Measurements from ENCODE around the gene TMEM248.
"Not testable (repeated sequence)": the region's sequence is repeated elsewhere in the genome, so short reads cannot be mapped to it uniquely, and the experiment has no call there.

TMEM248 gene, protein sequence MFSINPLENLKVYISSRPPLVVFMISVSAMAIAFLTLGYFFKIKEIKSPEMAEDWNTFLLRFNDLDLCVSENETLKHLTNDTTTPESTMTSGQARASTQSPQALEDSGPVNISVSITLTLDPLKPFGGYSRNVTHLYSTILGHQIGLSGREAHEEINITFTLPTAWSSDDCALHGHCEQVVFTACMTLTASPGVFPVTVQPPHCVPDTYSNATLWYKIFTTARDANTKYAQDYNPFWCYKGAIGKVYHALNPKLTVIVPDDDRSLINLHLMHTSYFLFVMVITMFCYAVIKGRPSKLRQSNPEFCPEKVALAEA

DNA sequence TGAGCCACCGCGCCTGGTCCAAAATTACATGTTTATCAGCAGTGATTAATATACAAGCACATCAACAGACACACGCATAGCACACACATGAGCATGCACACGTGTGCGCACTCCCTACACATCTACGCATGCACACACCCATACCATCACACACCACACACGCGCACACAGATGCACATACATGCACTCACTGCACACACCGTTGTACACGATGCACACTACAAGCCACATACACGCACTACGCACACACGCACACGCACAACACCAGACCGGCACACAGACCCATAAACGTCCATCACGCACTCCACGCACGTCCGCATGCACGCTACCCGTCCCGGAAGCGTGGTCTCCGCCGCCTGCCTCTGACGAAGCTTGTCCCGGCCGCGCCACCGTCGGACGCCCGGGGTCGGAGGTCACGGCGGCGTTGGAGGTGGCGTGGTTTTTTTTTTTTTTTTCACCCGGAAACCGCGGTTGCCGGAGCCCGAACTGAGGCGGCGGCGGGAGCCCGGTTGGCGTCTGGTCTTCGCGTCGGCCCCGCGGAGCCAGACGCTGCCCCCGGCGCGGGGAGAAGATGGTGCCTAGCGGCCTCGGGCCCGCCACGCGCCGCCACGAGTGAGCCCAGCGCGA is at the start of gene TMEM248:
Gene TMEM248, plus strand, starts transcription at position 457 of the 627 bp plus-strand sequence. CDS start 20,641 bp downstream, outside the sequence.
- peak; percentile 77 to 78 for DNase-seq (ENCODE audit: low read depth in 2 of 2)

DNA sequence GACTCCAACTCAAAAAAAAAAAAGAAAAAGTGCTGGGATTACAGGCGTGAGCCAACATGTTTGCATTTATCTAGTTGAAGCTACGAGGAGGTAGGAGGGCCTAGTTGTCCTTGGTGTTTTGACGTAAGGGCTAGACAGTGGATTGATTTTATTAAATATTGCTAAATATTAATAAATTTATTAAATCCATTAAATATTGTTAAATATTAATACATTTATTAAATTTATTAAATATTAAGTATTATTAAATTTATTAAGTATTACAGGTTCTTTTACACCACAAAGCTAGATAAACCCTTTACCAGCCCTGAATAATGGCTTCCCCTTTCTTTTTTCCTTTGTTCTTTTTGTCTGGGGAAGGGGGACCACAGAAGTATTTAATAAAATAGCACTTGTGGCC is 47.5 kb upstream of the TMEM248 start:
- DNase-seq (ENCODE audit: low read depth in 2 of 2) = no peak

DNA sequence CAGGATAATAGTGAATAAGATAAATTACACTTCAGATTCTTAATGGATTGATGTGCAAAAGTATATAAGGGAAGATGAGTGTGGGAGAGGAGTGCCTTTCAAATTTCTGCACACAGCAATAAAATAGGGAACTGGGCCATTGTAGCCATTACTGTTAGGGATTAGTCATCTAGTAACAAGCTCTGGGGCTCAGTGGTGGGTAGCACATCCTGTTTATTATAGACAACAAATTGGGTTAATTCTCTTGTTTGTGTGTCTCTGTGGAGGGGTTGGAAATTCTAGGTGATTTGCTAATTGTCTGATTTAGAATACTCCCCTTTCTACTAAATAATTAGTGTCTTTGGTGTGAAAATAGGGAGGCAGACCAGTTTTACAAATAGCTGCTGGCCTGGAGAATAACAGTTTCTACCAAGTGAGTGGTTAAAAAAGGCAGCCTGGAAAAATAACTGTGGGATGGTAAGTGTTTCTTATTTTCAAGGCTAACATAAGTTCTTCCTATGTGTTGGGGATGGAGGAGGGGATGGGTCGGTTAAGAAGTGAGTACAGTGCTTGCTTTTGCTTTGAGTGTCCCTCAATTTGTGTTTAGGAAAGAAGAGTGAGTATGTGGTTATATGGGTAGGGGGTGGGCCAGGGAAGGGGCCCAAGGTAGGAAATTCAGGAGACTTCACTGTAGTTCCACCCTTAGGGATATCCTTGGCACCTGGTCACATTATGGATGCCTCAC is 43.3 kb upstream of the TMEM248 start:
- DNase-seq (ENCODE audit: low read depth in 2 of 2) = no peak

DNA sequence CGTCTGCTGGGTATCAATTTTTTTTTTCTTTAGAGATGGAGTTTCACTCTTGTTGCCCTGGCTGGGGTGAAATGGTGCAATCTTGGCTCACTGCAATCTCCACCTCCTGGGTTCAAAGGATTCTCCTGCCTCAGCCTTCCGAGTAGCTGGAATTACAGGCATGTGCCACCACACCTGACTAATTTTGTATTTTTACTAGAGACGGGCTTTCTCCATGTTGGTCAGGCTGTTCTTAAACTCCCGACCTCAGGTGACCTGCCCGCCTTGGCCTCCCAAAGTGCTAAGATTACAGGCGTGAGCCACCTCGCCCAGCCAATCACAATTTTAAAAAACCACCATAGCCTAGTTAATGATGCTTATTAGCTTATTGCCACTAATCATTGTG is 42.7 kb upstream of the TMEM248 start:
- not testable (repeated sequence) for DNase-seq (ENCODE audit: low read depth in 2 of 2)

DNA sequence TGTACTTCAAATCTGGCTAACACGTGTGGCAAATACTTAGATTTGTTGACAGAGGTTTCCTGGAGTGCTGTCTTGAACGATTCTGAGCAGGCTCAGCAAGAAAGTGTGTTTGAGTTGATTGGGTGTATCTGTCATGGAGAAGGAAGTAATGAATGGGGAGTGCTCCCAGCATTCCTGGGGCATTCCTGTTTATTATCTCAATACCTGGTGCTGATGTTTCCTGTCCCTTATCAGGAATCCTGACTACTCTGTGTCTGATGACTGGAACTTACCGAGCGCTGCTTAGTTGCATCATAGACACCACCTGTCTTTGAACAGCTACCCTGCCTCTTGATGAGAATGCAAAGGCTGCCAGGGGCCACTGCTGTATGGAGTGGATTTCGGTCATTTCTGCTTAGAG is 41.0 kb upstream of the TMEM248 start:
- no peak for DNase-seq (ENCODE audit: low read depth in 2 of 2)

DNA sequence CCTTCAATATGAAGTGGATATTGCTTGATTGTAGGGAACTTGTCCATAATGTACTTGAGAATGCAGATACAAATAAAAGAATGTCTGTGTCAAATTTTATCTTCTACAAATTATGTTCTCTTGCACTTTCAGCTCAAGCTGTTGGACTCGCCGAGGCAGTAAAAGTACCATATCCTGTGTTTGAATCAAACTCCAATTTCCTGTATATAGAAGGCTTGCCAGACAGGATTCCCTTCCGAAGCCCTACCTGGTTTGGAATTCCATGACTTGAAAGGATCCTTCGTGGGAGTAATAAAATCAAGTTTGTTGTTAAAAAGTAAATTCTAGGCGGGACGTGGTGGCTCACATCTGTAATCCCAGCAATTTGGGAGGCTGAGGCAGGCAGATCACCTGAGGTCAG is 40.4 kb upstream of the TMEM248 start:
- not testable (repeated sequence) for DNase-seq (ENCODE audit: low read depth in 2 of 2)

DNA sequence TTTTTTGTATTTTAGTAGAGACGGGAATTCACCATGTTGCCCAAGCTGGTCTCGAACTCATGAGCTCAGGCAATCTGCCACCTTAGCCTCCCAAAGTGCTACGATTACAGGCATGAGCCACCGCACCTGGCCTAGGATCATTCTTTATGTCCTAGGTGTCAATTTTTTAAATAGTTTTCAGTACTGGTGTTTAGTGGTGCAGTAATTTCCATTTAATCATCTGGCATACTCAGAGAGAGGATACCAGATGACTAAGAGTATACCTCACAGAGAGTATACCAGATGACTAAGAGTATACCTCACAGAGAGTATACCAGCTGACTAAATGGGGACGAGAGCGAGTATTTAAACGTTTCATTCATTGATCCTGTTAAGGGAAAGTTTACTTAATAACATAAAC is 37.3 kb upstream of the TMEM248 start:
- no peak for DNase-seq (ENCODE audit: low read depth in 2 of 2)

DNA sequence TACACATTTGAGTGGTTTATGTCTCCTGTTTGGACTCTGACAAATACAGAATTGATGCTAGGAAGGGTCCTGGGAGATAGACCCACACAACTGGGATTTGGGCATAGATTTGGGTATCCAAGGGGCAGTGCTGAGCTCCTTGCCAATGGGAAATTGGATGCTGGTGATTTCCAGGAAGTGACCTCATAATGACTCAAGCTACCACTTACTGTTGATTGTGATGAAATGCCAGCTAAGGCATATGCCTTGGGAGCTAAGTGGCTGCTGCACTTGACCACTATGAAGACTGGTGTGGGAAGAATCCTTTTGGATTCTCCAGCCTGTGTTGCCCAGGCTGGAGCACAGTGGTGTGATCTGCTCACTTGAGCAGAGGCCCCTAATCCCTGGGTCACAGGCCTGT is 36.5 kb upstream of the TMEM248 start:
- DNase-seq (ENCODE audit: low read depth in 2 of 2) = not testable (repeated sequence)

DNA sequence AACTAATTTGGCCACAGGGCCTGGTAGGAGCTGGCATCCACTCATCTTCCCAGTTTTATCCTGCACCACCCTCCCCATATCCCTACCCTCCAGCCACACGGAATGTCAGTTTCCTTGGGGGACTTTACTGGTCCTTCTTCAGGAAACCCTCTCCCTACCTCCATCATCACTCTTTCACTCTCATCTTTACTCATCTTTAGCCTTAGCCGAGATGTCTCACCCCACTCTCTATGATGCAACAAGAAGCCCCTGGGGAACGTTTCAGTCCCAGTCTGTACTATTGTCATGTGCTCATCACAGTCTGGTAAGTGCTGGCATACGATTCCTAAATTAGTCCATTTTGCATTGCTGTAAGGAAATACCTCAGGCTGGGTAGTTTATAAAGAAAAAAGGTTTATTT is 34.9 kb upstream of the TMEM248 start:
- no peak for DNase-seq (ENCODE audit: low read depth in 2 of 2)

DNA sequence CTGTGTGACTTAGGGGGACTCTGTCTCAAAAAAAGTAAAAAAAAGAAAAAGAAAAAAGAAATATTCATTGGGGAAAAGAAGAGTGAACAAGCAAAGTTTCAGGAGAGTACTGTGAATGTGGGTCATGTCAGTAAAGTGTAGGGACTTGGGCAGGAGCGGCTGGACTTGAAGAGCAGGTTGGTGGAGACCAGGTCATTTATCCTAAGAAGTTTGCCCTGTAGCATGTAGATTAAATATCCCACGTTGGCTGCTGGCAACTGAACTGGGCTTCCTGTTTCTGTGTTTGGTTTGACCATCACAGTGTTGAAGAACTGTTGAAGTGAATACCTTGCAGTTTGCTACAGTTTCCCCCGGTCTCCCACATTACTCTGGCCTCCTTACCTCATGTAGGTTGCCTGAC is 32.8 kb upstream of the TMEM248 start:
- not testable (repeated sequence) for DNase-seq (ENCODE audit: low read depth in 2 of 2)

DNA sequence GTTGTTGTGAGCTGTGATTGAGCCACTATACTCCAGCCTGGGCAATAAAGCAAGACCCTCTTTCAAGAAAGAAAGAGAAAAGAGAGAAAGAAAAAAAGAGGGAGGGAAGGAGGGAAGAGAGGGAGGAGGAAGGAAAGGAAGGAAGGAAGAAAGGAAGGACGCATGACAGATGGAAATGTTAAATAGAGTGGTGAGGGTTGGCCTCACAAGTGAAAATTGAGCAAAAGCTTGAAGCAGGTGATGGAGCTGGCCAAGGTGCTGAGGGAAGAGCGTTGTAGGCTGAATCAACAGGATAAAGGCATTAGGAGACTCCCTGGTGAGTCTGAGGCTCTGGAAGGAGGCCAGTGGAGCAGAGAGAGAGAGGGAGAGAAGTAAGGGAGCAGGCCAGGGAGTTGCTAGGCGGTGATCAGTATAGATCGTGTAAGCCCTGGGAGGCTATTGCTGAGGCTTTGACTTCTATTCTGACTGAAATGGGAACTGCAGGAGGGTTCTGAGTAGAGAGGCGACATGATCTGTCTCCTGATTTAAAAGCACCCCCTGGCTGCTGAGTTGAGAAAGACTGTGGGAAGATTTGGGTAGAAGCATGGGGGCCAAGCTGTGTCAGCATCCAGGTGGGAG is 26.5 kb upstream of the TMEM248 start:
- no peak for DNase-seq (ENCODE audit: low read depth in 2 of 2)

DNA sequence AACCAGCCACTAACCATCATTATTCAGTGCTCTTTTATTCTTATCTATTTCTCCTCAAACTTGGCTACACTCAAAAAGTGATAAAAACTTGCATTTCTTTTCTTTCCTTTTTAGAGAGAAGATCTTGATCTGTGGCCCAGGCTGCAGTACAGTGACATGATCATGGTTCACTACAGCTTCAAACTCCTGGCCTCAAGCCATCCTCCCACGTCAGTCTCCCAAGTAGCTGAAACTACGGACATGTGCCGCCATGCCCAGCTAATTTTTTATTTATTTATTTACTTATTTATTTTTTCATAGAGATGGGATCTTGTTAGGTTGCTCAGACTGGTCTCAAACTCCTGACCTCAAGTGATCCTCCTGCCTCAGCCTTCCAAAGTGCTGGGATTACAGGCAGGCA is 24.6 kb upstream of the TMEM248 start:
- DNase-seq (ENCODE audit: low read depth in 2 of 2) = no peak

DNA sequence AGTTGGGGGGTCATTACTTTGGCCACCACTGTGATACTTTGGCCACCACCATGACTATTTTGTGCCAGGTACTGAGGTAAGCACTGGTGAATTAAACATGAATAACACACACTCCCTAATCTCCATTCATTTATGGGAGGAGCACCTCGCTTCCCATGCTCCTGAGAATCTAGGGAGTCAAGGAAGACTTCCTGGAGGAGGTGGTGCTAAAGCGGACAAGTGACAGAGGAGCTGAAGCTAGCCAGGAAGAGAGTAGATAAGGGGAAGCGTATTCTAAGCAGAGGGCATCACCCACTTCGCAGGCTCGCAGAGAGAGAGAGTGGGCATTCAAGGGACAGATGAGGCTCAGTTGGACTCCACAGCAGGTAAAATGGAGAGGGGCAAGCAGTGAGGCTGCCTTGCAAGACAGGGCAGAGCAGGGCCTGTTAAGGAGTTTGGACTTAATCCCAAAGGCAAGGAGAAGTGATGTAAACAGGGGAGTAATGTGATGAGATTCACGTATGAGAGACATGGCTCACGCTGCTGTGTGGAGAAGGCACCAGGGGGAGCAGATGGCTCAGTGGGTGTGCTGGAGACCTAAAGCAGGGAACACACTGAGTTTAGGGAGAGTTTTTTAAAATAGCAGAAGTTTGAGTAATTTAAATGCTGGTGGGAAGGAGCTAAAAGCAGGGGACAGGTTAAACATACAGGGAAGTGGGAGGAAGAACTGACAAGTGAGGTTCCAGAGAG is 21.3 kb upstream of the TMEM248 start:
- no peak for DNase-seq (ENCODE audit: low read depth in 2 of 2)

DNA sequence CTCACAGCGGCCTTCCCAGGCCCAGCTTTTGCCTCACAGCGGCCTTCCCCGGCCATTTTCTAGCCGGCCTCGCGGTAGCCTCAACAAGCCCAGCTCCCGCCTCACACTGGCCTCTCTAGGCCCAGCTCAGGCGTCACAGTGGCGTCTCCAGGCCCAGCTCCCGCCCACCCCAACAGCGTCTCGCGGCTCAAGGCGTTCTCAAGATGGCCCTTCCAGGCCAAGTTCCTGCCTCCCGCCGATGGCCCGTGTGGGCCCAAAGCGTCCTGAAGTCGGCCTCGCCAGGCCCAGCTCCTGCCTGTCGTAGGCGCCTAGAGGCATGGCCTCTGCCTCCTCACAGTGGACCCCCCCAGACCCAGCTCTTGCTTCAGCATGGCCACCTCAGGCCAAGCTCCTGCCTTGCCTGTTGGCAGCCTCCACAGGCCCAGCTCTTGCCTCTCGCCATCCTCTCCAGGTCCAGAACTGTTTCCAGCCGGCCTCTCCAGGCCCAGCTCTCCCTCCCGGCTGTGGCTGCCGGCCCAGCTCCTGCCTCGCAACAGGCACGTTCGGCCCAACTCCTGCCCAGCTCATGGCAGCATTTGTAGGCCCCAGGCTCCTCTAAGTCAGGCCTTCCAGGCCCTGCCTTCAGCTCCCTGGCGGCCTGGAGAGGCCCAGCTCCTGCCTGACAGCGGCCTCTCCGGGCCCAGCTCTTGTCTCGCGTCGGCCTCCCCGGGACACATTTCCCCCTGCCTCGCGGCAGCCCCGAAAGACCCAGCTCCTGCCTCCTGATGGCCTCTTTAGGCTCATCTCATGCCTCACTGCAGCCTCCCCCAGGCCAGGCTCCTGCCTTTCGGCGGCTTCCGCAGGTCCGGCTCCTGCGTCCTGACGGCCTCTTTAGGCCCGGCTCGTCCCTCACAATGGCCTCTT is 18.8 kb upstream of the TMEM248 start:
- DNase-seq (ENCODE audit: low read depth in 2 of 2) = no peak

DNA sequence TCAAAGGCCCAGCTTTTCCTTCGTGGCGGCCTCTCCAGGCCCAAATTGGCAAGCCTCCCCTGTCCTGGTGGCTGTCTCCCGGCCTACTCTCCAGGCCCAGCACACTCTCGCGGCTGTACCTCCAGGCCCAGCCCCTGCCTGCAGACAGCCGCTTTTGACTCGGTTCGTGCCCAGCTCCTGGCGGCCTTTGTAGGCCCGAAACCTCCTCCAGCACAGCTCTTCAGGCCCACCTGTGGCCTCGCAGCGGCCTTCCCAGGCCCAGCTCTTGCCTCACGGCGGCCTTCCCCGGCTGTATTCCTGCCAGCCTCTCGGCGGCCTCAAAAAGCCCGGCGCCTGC is 18.2 kb upstream of the TMEM248 start:
- no peak for DNase-seq (ENCODE audit: low read depth in 2 of 2)

DNA sequence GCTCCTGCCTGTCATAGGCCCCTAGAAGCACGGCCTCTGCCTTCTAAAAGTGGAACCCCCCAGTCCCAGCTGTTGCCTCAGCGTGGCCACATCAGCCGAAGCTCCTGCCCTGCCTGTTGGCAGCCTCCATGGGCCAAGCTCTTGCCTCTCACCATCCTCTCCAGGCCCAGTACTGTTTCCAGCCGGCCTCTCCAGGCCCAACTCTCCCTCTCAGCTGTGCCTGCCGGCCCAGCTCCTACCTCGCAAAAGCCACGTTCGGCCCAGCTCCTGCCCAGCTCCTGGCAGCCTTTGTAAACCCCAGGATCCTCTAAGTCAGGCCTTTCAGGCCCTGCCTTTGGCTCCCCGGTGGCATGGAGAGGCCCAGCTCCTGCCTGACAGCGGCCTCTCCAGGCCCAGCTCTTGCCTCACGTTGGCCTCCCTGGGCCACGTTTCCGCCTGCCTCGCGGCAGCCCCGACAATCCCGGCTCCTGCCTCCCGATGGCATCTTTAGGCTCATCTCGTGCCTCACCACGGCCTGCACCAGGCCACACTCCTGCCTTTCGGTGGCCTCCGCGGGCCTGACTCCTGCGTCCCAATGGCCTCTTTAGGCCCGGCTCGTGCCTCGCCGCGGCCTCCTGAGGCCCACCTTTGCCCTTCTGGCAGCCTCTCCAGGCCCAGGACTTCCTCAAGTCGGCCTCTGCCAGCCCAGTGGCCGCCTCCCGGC is 17.5 kb upstream of the TMEM248 start:
- no peak for DNase-seq (ENCODE audit: low read depth in 2 of 2)

DNA sequence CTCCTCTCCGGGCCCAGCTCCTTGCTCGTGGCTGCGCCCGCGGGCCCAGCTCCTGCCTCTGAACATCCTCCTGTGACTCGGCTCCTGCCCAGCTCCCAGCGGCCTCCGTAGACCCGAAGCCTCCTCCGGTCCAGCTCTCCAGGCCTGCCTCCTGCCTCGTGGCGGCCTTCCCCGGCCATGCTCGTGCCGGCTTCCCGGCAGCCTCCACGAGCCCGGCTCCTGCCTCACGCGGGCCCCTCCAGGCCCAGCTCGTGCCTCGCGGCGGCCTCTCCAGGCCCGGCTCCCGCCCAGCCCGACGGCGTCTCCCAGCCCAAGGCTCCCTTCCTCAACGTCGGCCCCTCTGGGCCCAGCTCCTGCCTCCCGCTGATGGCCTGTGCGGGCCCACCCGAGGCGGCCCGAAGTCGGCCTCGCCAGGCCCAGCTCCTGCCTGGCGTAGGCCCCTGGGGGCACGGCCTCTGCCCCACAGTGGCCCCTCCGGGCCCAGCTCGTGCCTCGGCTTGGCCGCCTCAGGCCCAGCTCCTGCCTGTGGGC is 16.9 kb upstream of the TMEM248 start:
- DNase-seq (ENCODE audit: low read depth in 2 of 2) = no peak

DNA sequence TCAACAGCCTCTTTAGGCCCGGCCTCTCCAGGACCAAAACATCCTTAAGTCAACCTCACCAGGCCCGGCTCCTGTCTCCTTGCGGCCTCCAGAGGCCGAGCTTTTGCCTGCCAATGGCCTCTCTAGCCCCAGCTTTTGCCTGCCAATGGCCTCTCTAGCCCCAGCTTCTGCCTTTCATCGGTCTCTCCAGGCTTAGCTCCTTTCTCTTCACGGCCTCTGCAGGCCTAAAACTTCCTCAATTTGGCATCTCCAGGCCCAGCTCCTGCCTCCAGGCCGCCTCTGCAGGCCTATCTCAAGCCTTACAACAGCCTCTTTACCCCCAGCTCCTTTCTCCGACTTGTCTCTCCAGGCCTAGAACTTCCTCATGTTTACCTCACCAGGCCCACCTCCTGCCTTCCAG is 15.7 kb upstream of the TMEM248 start:
- DNase-seq (ENCODE audit: low read depth in 2 of 2) = no peak

DNA sequence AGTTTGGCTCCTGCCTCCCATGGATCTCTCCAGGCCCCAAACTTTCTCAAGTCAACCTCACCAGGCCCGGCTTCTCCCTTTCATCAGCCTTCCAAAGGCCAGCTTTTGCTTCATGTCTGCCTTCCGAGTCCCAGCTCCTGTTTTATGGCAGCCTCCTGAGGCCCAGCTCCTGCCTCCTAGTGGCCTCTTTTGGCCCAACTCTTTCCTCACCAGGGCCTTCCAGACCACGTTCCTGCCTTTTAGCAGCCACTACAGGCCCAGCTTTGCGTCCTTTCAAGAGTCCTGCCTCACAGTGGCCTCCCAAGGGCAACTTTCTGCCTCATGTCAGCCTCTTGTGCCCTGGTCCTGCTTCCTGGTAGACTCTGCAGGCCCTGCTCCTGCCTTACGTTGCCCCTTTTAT is 15.3 kb upstream of the TMEM248 start:
- DNase-seq (ENCODE audit: low read depth in 2 of 2) = no peak

DNA sequence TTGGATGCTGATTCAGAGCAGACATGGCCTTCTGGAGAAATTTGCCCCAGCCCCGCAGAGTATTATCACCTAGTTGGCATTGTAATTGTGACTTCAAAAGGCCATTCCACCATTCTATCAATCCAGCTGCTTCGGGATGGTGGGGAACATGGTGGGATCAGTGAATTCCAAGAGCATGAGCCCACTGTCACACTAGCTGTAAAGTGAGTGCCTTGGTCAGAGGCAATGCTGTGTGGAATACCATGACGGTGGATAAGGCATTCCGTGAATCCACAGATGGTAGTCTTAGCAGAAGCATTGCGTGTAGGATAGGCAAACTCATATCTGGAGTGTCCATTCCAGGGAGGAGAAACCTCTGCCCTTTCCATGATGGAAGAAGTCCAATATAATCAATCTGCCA is 13.3 kb upstream of the TMEM248 start:
- DNase-seq (ENCODE audit: low read depth in 2 of 2) = no peak

All from stimulated activated CD8-positive, alpha-beta memory T cell treated with anti-CD3 and anti-CD28 coated beads, Interleukin-7, amount 100 ng/mL, for 1 hour (primary cell).